NCI-H82 treated with DMSO at 0.1 percent for 48 hours (cell line): ENCODE measurements around the gene TTC9C.
"Not testable (repeated sequence)": the region's sequence is repeated elsewhere in the genome, so short reads cannot be mapped to it uniquely, and the experiment has no call there.

Experiments used
- DNase-seq: peaks from one replicate; lab custom pipeline; 2025; ENCODE audit not compliant: unreplicated experiment; lab: John Stamatoyannopoulos, UW

TTC9C gene, protein sequence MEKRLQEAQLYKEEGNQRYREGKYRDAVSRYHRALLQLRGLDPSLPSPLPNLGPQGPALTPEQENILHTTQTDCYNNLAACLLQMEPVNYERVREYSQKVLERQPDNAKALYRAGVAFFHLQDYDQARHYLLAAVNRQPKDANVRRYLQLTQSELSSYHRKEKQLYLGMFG

GRCh38 chr11:62728171-62728988 lies at the start of gene TTC9C:
Gene TTC9C, plus strand, starts transcription at chr11:62728486. Its CDS starts 363 bp downstream, at chr11:62728849.
- peak; percentile 48 for DNase-seq

- DNase-seq, result peak; percentile 49
Observed at GRCh38 chr11:62678770-62679696, 49.3 kb upstream of the TTC9C start, which contains the start of gene UBXN1. Gene UBXN1, minus strand, starts transcription at chr11:62679073. Its CDS starts 150 bp downstream, at chr11:62678923.

GRCh38 chr11:62680825-62681240 lies 47.5 kb upstream of the TTC9C start:
- peak; percentile 24 for DNase-seq

DNA sequence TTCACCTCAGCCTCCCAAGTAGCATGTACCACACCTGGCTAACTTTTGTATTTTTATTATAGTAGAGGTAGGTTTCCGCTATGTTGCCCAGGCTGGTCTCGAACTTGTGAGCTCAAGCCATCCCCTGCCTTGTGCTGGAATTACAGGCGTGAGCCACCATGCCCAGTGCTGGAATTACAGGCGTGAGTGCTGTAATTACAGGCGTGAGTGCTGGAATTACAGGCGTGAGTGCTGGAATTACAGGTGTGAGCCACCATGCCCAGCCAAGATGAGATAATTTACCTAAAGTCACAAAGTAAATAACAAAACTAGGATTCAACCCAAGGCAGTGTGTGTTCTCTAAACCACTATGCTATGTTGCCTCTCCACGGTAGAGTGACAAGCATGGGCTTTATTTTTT lies 45.8 kb upstream of the TTC9C start:
- no peak for DNase-seq

DNA sequence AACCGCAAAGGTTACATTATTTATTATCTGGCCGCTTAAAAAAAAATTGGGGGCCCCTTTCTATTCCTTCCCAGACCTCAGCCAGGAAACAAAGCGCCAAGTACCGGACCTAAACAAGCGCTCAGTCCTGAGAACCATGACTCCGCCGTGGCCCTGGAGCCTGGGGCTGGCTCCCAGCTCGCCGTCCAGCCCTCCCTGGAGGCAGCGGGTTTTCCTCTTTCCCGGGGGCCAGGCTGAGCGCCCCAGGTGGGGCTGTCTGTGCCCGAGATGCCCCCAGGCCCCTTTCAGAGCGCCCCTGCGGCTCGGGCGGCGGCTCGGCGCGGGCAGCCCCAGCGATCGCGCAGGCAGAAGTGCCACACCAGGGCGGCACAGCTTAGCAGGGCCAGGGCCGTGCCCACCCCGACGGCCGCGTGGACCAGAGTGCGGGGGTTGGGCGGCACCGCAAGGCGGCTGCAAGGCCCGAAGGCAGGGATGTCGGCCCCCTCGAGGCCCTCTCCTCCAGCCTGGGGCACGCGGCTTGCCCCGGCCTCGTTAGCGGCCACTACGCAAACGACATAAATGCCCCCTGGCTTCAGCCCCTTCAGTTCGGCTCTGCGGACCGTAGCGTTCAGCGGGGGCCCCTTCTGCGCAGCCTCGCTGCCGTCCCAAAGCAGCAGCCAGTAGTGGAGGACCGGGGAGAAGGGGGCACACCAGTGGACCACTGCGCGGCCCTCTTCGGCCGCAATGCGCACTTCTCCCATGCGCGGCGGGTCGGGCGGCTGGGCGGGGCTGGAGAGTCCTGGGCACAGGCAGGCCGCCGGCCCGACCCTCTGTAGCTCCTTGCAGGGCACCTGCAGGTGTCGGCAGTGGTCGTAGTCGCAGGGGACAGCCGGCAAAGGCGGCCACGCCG lies 40.5 kb upstream of the TTC9C start:
- DNase-seq, result no peak

DNA sequence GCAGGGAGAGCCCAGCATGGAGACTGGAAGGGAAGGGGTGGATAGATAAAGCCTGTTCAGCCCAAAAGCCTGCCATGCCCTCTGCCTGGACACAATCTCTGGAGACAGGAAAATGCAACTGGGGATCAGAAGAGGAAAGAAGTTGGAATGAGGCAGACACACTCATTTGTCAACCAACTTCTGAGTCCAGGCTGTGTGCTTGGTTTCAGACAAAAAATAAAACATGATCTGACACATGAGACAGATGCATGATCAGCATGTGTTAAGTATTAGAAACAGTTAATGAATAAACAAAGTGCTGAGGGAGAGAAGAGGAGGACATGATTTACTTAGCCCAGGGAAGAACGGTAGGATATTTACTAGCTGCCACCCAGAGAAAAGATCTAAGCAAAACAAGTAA lies 39.8 kb upstream of the TTC9C start:
- no peak for DNase-seq

DNA sequence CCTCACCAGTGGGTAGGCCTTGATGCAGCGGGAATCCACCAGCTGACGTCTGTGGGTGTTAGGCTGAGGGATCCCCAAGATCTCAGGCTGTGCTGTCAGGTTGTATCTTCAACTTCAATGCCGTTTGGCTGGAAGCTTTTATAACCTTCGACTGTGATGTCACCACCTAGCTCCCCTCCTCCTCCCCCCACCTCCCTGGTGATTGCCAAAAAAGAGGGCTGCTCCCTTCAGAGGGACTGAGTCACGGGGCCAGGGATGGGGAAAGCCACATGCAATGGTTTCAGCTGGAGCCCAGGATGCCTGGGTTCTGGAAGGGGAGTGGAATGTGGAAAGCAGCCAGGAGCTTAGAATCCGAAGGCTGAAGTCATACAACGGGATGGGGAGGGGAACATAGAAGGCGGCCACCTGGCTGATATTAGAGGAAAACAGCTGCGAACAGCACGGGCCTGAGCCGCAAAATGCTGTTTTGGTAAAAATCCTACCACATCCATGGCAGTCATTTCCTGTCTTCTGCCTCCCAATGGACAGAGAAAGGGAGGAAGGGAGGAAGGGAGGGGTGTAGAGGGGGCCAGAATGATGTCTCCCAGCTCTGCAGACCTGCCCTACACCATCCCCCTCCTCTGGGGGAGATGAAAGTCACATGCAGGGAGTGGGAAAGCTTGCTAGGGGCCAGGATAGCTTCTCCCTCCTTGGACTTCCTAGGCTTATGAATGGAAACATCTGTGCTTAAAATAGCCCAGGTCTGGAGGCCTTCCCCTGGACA lies 38.7 kb upstream of the TTC9C start, which contains the start of gene LRRN4CL:
Gene LRRN4CL, minus strand, starts transcription at position 110 of the 763 bp plus-strand sequence. CDS start 1,022 bp downstream, outside the sequence.
- DNase-seq, result no peak

DNA sequence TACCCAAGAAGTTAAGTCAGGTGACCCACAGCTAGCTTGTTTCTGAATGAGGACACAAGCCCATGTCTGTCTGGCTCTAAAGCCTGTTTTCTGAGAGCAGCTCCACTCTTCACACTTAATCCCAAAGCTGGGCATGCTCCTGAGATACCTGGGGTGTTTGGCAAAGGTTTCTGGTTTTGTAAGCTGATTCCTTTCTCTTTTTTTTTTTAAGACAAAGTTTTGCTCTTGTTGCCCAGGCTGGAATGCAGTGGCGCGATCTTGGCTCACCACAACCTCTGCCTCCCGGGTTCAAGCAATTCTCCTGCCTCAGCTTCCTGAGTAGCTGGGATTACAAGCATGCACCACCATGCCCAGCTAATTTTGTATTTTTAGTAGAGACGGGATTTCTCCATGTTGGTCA lies 34.7 kb upstream of the TTC9C start:
- DNase-seq, result not testable (repeated sequence)

DNA sequence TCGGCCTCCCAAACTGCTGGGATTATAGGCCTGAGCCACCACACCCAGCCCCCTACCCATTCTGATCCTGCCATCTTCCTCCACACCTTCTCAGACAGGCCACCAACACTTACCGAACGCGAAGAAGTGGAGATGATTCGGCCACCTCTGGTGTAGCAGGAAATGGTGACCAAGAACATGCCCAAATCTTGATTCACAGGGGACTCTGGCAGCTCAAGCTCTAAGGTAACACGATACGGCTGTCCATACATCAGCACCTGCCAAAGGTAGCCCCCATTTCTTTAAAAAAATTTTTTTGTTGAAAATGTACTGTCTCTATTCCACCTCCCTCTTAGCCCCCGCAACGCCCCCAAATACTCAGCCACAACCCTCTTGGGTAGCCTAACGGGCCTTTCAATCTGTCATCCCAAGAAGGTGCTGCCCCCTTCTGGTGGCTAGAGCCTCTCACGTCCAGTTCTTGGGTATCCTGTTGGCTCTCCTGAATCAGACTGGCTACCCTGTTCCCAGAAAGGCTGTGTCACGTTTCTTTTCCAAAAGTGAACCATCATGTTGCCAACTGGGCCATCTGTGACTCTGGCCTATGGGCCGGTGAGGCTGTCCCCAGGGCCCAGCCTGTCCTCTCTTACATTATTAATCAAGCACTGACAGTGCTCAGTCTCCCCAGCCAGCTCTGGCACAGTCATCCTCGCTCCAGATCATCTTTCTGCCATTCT lies 33.7 kb upstream of the TTC9C start:
- DNase-seq, result no peak

DNA sequence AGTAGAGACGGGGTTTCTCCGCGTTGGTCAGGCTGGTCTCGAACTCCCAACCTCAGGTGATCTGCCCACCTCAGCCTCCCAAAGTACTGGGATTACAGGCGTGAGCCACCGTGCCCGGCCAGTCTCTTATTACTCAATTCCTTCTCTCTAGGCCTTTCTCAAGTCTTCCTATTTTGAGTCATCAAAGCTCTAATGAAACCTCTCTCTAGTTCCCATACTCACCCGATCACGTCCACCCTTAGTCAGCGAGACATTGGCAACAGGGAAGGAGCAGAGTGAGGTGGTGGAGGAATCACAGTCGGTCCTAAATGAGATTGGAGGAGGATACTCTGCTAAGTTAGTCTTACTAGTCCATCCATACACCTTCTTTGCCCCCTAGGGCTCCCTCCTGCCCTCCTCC lies 26.0 kb upstream of the TTC9C start:
- no peak for DNase-seq

GRCh38 chr11:62703921-62704320 lies 24.4 kb upstream of the TTC9C start:
- not testable (repeated sequence) for DNase-seq

- no peak for DNase-seq
Observed at GRCh38 chr11:62705413-62705812, 22.9 kb upstream of the TTC9C start.

DNA sequence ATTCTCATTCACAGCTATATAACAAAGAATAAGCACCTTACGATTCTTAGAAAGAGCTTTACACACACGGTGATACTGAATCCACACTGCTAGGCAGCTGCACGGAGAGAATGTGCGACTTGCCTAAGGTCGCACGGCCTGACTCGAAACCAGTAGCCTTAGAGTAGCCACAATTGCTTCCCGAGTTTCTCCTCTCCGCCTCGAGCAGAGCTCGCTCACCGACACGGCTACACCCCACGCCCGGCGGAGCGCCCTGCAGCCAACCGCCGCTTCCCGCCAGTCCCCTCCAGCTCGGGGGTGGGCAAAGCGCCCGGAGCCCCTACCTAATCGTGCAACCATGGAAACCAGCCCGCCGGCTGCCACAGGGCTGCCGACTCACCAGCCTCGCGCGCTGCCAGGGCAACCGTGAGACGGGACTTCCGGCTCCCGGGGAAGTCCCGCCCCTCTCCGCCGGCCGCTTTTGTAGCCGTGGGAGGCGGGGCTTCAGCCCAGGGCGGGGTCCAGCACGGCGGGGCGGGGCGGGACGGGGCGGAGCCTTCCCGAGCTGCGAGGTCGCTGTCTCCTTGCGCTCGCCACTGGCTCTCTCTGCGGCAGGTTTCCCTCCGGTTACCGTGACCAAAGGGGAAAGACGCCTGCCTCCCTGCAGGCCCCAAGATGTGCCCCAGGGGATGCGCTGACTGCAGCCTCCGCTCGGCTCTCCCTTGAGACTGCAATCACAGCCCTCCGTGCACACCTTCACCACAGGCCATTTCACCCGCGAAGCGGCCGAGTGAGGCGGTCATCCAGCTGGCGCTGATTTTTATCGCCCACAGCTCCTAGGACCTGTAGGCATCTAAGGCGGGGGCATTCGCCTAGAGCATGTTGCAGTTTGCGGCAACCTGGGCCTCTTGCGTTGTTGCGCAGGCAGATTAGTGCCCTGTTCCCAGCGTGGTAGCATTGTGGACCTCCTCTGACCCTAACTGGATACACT lies 22.1 kb upstream of the TTC9C start:
- DNase-seq, result peak; percentile 72

- DNase-seq, result no peak
Observed at GRCh38 chr11:62706850-62707247, 21.4 kb upstream of the TTC9C start.

GRCh38 chr11:62707277-62707861 lies 20.9 kb upstream of the TTC9C start, which contains the start of the genes BSCL2 and GNG3:
Gene BSCL2, minus strand, starts transcription at chr11:62707424. Its CDS starts 229 bp downstream, at chr11:62707195.
Gene GNG3, plus strand, starts transcription at chr11:62707676. Its CDS starts 620 bp downstream, at chr11:62708296.
- DNase-seq, result no peak

GRCh38 chr11:62708392-62708791 lies 19.9 kb upstream of the TTC9C start:
- DNase-seq, result no peak

DNA sequence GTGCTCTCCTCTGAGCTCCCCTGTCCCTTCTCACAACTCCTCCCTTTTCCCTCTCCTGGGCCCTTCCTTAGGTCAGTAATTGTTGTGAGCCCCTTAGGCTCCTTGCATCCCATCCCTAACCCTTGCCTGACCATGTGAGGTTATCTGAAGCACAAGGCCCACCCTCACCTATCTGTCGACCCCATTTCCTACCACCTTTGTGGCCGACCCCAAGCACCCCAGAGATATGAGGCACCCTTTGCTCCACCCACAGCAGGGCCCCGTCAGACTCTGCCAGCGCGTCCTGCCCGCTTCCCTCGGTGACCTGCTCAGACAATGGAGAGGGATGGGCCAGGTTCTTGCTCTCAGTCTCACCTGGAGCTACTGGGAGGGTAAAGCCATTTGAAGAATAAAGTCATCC lies 19.5 kb upstream of the TTC9C start:
- DNase-seq, result no peak
